IMR-90 (cell line): ENCODE results near the gene SCTR. TPM values are rescaled to one million over a fixed set of nuclear protein-coding genes. Genes with fewer than 3 reads are reported as not detected.

ENCODE experiments used
- ATAC-seq: fragments of 200-7000 bp; cut with Tn5 transposase; 2 replicates; pipeline ENCODE4 v1.9.1; 2020; ENCODE audit warnings: low read depth, mild to moderate bottlenecking, moderate library complexity
- BruUV-seq: library from RNA; stranded (reverse); fragments of 400-500 nt; replicated peaks from 2 replicates; lab custom pipeline; 2021; lab: Mats Ljungman, UMichigan
- CTCF ChIA-PET: fragments of 300-600 bp; formaldehyde crosslinking; extraction: SDS; loops from one replicate; lab custom pipeline; 2021; ENCODE audit warnings: antibody characterized with exemption; lab: Yijun Ruan, JAX
- POLR2A ChIA-PET: fragments of 300-600 bp; sonication (Branson Sonifier 250); formaldehyde crosslinking; loops from one replicate; lab custom pipeline; 2022; ENCODE audit warnings: antibody characterized with exemption; ENCODE audit not compliant: unreplicated experiment; lab: Charles Lee
- DNase-seq: peaks from one replicate; pipeline ENCODE4 v3.0.0; 2013
- H2AFZ ChIP-seq: replicated peaks from 2 replicates; pipeline ENCODE3; 2013; ENCODE audit warnings: low read length, mild to moderate bottlenecking; ENCODE audit not compliant: poor library complexity
- H2AK5ac ChIP-seq: 2 replicates; pipeline ENCODE4 v1.6.1; 2013; ENCODE audit warnings: low read depth, low read length, inconsistent platforms
- H2AK9ac ChIP-seq: replicated peaks from 2 replicates; pipeline ENCODE3; 2013; ENCODE audit warnings: mild to moderate bottlenecking, low read depth, low read length, moderate library complexity; ENCODE audit not compliant: poor library complexity
- H2BK120ac ChIP-seq: 2 replicates; pipeline ENCODE4 v1.6.1; 2013; ENCODE audit warnings: low read depth, low read length, inconsistent platforms
- H2BK15ac ChIP-seq: 3 replicates; pipeline ENCODE4 v1.6.1; 2013; ENCODE audit warnings: low read depth, low read length, inconsistent platforms
- H2BK20ac ChIP-seq: 2 replicates; pipeline ENCODE4 v1.6.1; 2013; ENCODE audit warnings: low read depth, mild to moderate bottlenecking, inconsistent platforms, low read length, moderate library complexity
- H2BK5ac ChIP-seq: 2 replicates; pipeline ENCODE4 v1.6.1; 2013; ENCODE audit warnings: mild to moderate bottlenecking, low read depth, low read length, inconsistent platforms; ENCODE audit not compliant: poor library complexity, severe bottlenecking
- H3K14ac ChIP-seq: replicated peaks from 2 replicates; pipeline ENCODE4 v1.6.1; 2013; ENCODE audit warnings: low read depth, low read length, inconsistent platforms
- H3K18ac ChIP-seq: 2 replicates; pipeline ENCODE4 v1.6.1; 2013; ENCODE audit warnings: low read depth, low read length, control low read depth
- H3K23ac ChIP-seq: 2 replicates; pipeline ENCODE4 v1.6.1; 2013; ENCODE audit warnings: low read depth, low read length, inconsistent platforms
- H3K27ac ChIP-seq: 2 replicates; pipeline ENCODE4 v1.5.1; 2013; ENCODE audit warnings: mild to moderate bottlenecking, control low read depth, low read length; ENCODE audit not compliant: insufficient read depth
- H3K27me3 ChIP-seq: 2 replicates; pipeline ENCODE4 v1.6.1; 2013; ENCODE audit warnings: low read length; ENCODE audit not compliant: control insufficient read depth, insufficient read depth
- H3K36me3 ChIP-seq: 2 replicates; pipeline ENCODE4 v1.6.1; 2013; ENCODE audit warnings: low read length, mixed read lengths; ENCODE audit not compliant: control insufficient read depth, insufficient read depth
- H3K4ac ChIP-seq: 2 replicates; pipeline ENCODE4 v1.6.1; 2013; ENCODE audit warnings: low read depth, low read length, inconsistent platforms
- H3K4me1 ChIP-seq: 2 replicates; pipeline ENCODE4 v1.6.1; 2013; ENCODE audit warnings: low read length, mixed read lengths; ENCODE audit not compliant: control insufficient read depth, insufficient read depth
- H3K4me2 ChIP-seq: 2 replicates; pipeline ENCODE4 v1.6.1; 2013; ENCODE audit warnings: low read depth, mild to moderate bottlenecking, control low read depth, low read length, moderate library complexity
- H3K4me3 ChIP-seq: 2 replicates; pipeline ENCODE4 v1.5.1; 2013; ENCODE audit warnings: low read depth, mild to moderate bottlenecking, control low read depth, low read length, moderate library complexity; ENCODE audit not compliant: insufficient read depth
- H3K56ac ChIP-seq: 2 replicates; pipeline ENCODE4 v1.6.1; 2013; ENCODE audit warnings: low read length, inconsistent platforms; ENCODE audit not compliant: insufficient read depth; ENCODE audit errors: extremely low read depth
- H3K79me1 ChIP-seq, 2 experiments: 2 replicates each; pipeline ENCODE4 v1.6.1; 2013; ENCODE audit warnings: low read length in 2 of 2, inconsistent platforms in 1 of 2, low read depth in 1 of 2
- H3K9ac ChIP-seq: 2 replicates; pipeline ENCODE4 v1.6.1; 2013; ENCODE audit warnings: low read depth, low read length, control low read depth
- H3K9me1 ChIP-seq: 2 replicates; pipeline ENCODE4 v1.6.1; 2013; ENCODE audit warnings: low read length, inconsistent platforms; ENCODE audit not compliant: insufficient read depth
- H3K9me3 ChIP-seq: 2 replicates; pipeline ENCODE4 v1.6.1; 2013; ENCODE audit warnings: low read length; ENCODE audit not compliant: control insufficient read depth, insufficient read depth
- H4K20me1 ChIP-seq: 2 replicates; pipeline ENCODE4 v1.6.1; 2013; ENCODE audit warnings: low read length, inconsistent platforms; ENCODE audit not compliant: insufficient read depth
- H4K5ac ChIP-seq: 2 replicates; pipeline ENCODE4 v1.6.1; 2013; ENCODE audit warnings: mild to moderate bottlenecking, low read depth, low read length, control low read depth
- H4K8ac ChIP-seq, 2 experiments: 2 replicates each; pipeline ENCODE4 v1.6.1; 2013; ENCODE audit warnings: low read depth in 2 of 2, low read length in 2 of 2, control low read depth in 1 of 2, inconsistent platforms in 1 of 2
- H4K91ac ChIP-seq: 2 replicates; pipeline ENCODE4 v1.6.1; 2013; ENCODE audit warnings: low read depth, low read length, inconsistent platforms; ENCODE audit not compliant: insufficient read depth
- BHLHE40 ChIP-seq: fragments of 150-350 bp; IDR thresholded peaks from 2 replicates; pipeline ENCODE4 v1.6.1; 2016; ENCODE audit warnings: mild to moderate bottlenecking, low read depth, low read length
- CEBPB ChIP-seq: IDR thresholded peaks from 2 replicates; pipeline ENCODE4 v1.6.1; 2012; ENCODE audit warnings: low read depth, low read length, improper control_type of control experiment
- CHD1 ChIP-seq: IDR thresholded peaks from 2 replicates; pipeline ENCODE4 v1.6.1; 2012; ENCODE audit warnings: low read depth, low read length, improper control_type of control experiment
- CTCF ChIP-seq: conservative IDR thresholded peaks from 2 replicates; pipeline ENCODE4 v1.5.1; 2012; ENCODE audit warnings: mild to moderate bottlenecking, low read depth, low read length, improper control_type of control experiment
- ELK1 ChIP-seq: fragments of 150-350 bp; IDR thresholded peaks from 2 replicates; pipeline ENCODE4 v1.6.1; 2016; ENCODE audit warnings: low read depth, mild to moderate bottlenecking, low read length, moderate library complexity, borderline replicate concordance
- FOS ChIP-seq: fragments of 150-350 bp; IDR thresholded peaks from 2 replicates; pipeline ENCODE4 v1.6.1; 2016; ENCODE audit warnings: low read depth, low read length
- MAFK ChIP-seq: IDR thresholded peaks from 2 replicates; pipeline ENCODE4 v1.6.1; 2012; ENCODE audit warnings: low read depth, low read length, improper control_type of control experiment
- MAZ ChIP-seq: IDR thresholded peaks from 2 replicates; pipeline ENCODE4 v1.6.1; 2012; ENCODE audit warnings: low read depth, mild to moderate bottlenecking, low read length, improper control_type of control experiment, moderate library complexity, borderline replicate concordance
- MXI1 ChIP-seq: IDR thresholded peaks from 2 replicates; pipeline ENCODE4 v1.6.1; 2012; ENCODE audit warnings: low read depth, mild to moderate bottlenecking, low read length, moderate library complexity, borderline replicate concordance
- NFE2L2 ChIP-seq: fragments of 150-350 bp; IDR thresholded peaks from 2 replicates; pipeline ENCODE4 v1.6.1; 2016; ENCODE audit warnings: low read depth, mild to moderate bottlenecking, low read length
- POLR2A ChIP-seq: IDR thresholded peaks from 2 replicates; pipeline ENCODE4 v1.6.1; 2012; ENCODE audit warnings: mild to moderate bottlenecking, low read depth, low read length
- RAD21 ChIP-seq: IDR thresholded peaks from 2 replicates; pipeline ENCODE4 v1.6.1; 2012; ENCODE audit warnings: low read length, improper control_type of control experiment
- RCOR1 ChIP-seq: IDR thresholded peaks from 2 replicates; pipeline ENCODE4 v1.6.1; 2012; ENCODE audit warnings: mild to moderate bottlenecking, low read length, improper control_type of control experiment; ENCODE audit not compliant: insufficient replicate concordance
- RFX5 ChIP-seq: IDR thresholded peaks from 2 replicates; pipeline ENCODE4 v1.8.0; 2012; ENCODE audit warnings: low read depth, mild to moderate bottlenecking, low read length, moderate library complexity
- SMC3 ChIP-seq: fragments of 150-350 bp; IDR thresholded peaks from 2 replicates; pipeline ENCODE4 v1.6.1; 2016; ENCODE audit warnings: low read depth, mild to moderate bottlenecking, antibody characterized with exemption, low read length, moderate library complexity
- USF2 ChIP-seq: fragments of 150-350 bp; IDR thresholded peaks from 2 replicates; pipeline ENCODE4 v1.6.1; 2017; ENCODE audit warnings: mild to moderate bottlenecking, antibody characterized with exemption, low read length, low read depth
- WGBS, 2 experiments: methylation state at CpG; one replicate each; pipeline versions ENCODE4 v1.1.5 to v1.1.7; 2013; ENCODE audit warnings: missing lambda C conversion rate in 2 of 2; ENCODE audit not compliant: insufficient read length in 1 of 2; ENCODE audit errors: extremely low coverage in 2 of 2; 5-methylcytosine and 5-hydroxymethylcytosine counted together
- dilution Hi-C: fragments of 300-500 bp; cut with HindIII; formaldehyde crosslinking; loops from one replicate; pipeline ENCODE4 v1.14.3; 2018; ENCODE audit warnings: low sequenced_read_pairs; ENCODE audit not compliant: unreplicated experiment
- in situ Hi-C: fragments of 300-500 bp; cut with MboI; formaldehyde crosslinking; loops from 3 replicates; pipeline ENCODE4 v1.14.3; 2019; ENCODE audit warnings: low sequenced_read_pairs, inconsistent platforms, mixed read lengths
- intact Hi-C: fragments of 100-400 bp; cut with micrococcal nuclease; formaldehyde crosslinking; loops from 2 replicates; pipeline ENCODE4 v1.10.0; 2022
- polyA plus RNA-seq, 3 experiments: library from polyadenylated mRNA; depleted of rRNA; stranded (reverse); fragments of >200 nt; gene quantifications; 2 replicates each; pipeline ENCODE4 v1.2.3, GENCODE V29; 2012; ENCODE audit warnings: low replicate concordance in 1 of 3
- total RNA-seq: library from RNA; depleted of rRNA; stranded (reverse); fragments of >200 nt; gene quantifications from 2 replicates; pipeline ENCODE4 v1.2.3, GENCODE V29; 2012

Gene SCTR
- total and polyA plus RNA-seq, 2 of the 4 experiments (the other 2 are of a cell fraction): not detected

- TF ChIP-seq RAD21: no peak
- TF ChIP-seq NFE2L2: no peak
- no peak for TF ChIP-seq CTCF
- no peak for TF ChIP-seq MAFK
- TF ChIP-seq FOS: no peak
- no peak for TF ChIP-seq POLR2A
- no peak for TF ChIP-seq SMC3
- TF ChIP-seq BHLHE40: no peak
- TF ChIP-seq CEBPB: no peak
- TF ChIP-seq CHD1: no peak
- no peak for TF ChIP-seq MAZ
- no peak for TF ChIP-seq ELK1
- TF ChIP-seq RCOR1: no peak
- TF ChIP-seq RFX5: no peak
- TF ChIP-seq USF2: no peak
- no peak for TF ChIP-seq MXI1
- Histone ChIP-seq H3K27ac (no peak overlapping the region), H2AK9ac (no peak overlapping the region), H3K9me3 (no peaks in the 10 kb centered on the region), H3K4me2 (no peak overlapping the region), H3K4ac (no peak overlapping the region), H3K9me1 (no peaks in the 10 kb centered on the region), H2AFZ (no peak overlapping the region), H2BK120ac (no peak overlapping the region), H3K9ac (no peak overlapping the region), H2BK5ac (no peak overlapping the region), H4K5ac (no peak overlapping the region), H2AK5ac (no peak overlapping the region), H3K56ac (no peak overlapping the region), H3K18ac (no peak overlapping the region), H3K79me1 (no peaks in the 10 kb centered on the region), H3K4me1 (no peaks in the 10 kb centered on the region), H3K4me3 (no peak overlapping the region), H3K36me3 (no peaks in the 10 kb centered on the region), H3K14ac (no peak overlapping the region), H4K20me1 (no peaks in the 10 kb centered on the region), H4K91ac (no peak overlapping the region), H3K27me3 (peaks cover 17% of the 10 kb centered on the region), H3K23ac (no peak overlapping the region), H4K8ac (no peak overlapping the region), H2BK15ac (no peak overlapping the region), H2BK20ac (no peak overlapping the region)
- ChIA-PET CTCF (interaction anchor here (1.4 kb wide), 1 partner anchor 65 kb away, joined by 6 read pairs; no protein-coding TSS in a partner anchor), POLR2A (no interaction called here)
- no TSS peak for BruUV-seq
- in situ Hi-C loops (no loop called here), dilution Hi-C loops (no loop called here), intact Hi-C loops (loop anchor here (5.0 kb wide), 2 partner anchors 463 to 593 kb away; no protein-coding TSS in a partner anchor)
- ATAC-seq (no peak), DNase-seq (no peak)
- no CpG with 5 or more reads among the region's 9 CpGs for WGBS, 2 experiments
Observed at GRCh38 chr2:119475225-119475856, 48.9 kb downstream of the SCTR start.
